ENCODE results near the gene TLCD4. TPM values are rescaled to one million over a fixed set of nuclear protein-coding genes. Genes with fewer than 3 reads are reported as not detected.

Gene TLCD4
- total and polyA plus RNA-seq, 2 of the 13 experiments (the other 11 are each of a cell fraction or from before 2014, with no cell fraction given): 4.7 to 14.5 TPM

GRCh38 chr1:95133687-95134086 is 16.5 kb downstream of the TLCD4 start (continued):
- TF ChIP-seq ZNF597 (CRISPR knock-in tag; IDR thresholded peaks at IDR 0.05): no peak
- TF ChIP-seq ZNF276 (CRISPR knock-in tag; IDR thresholded peaks at IDR 0.05; ENCODE audit: low read depth): no peak
- TF ChIP-seq ZNF576 (CRISPR knock-in tag; IDR thresholded peaks at IDR 0.05): no peak
- no peak for TF ChIP-seq GZF1 (CRISPR knock-in tag; IDR thresholded peaks at IDR 0.05)
- no peak for TF ChIP-seq HNF1A (IDR thresholded peaks at IDR 0.05; ENCODE audit: low read depth)
- TF ChIP-seq HNF1A (CRISPR knock-in tag; IDR thresholded peaks at IDR 0.05; ENCODE audit: borderline replicate concordance): no peak
- TF ChIP-seq MIER3 (CRISPR knock-in tag; IDR thresholded peaks at IDR 0.05; ENCODE audit: borderline replicate concordance): no peak
- no peak for TF ChIP-seq NFKBIZ (CRISPR knock-in tag; IDR thresholded peaks at IDR 0.05)
- peak in 1 of 2 experiments; percentile 75; a peak in 1 of 4 replicates for TF ChIP-seq EP300 (IDR thresholded peaks at IDR 0.05; ENCODE audit: low read depth in 2 of 2, low read length in 2 of 2)
- TF ChIP-seq EP300 (CRISPR knock-in tag; IDR thresholded peaks at IDR 0.05; ENCODE audit: borderline replicate concordance): no peak
- TF ChIP-seq NONO (IDR thresholded peaks at IDR 0.05): no peak
- TF ChIP-seq NONO (CRISPR knock-in tag; conservative IDR thresholded peaks at IDR 0.05): peak; percentile 44; the same call in 1 of the 2 replicates
- no peak for TF ChIP-seq TFAP4 (IDR thresholded peaks at IDR 0.05; ENCODE audit: borderline replicate concordance, low read depth)
- TF ChIP-seq ZFP37 (CRISPR knock-in tag; IDR thresholded peaks at IDR 0.05; ENCODE audit: borderline replicate concordance): no peak
- TF ChIP-seq ZNF263 (CRISPR knock-in tag; IDR thresholded peaks at IDR 0.05): no peak
- TF ChIP-seq PHF21A (CRISPR knock-in tag; IDR thresholded peaks at IDR 0.05): peak; percentile 70
- TF ChIP-seq ZBTB1 (CRISPR knock-in tag; IDR thresholded peaks at IDR 0.05; ENCODE audit: borderline replicate concordance): no peak
- peak; percentile 28; the same call in 1 of the 2 replicates for TF ChIP-seq SAP130 (CRISPR knock-in tag; IDR thresholded peaks at IDR 0.05; ENCODE audit: low read depth)
- no peak for TF ChIP-seq MYNN (CRISPR knock-in tag; IDR thresholded peaks at IDR 0.05; ENCODE audit: low read depth)
- no peak for TF ChIP-seq ZNF839 (CRISPR knock-in tag; IDR thresholded peaks at IDR 0.05; ENCODE audit: borderline replicate concordance)
- no peak for TF ChIP-seq PATZ1 (CRISPR knock-in tag; IDR thresholded peaks at IDR 0.05)
- peak; percentile 50 for TF ChIP-seq FOXA3 (CRISPR knock-in tag; IDR thresholded peaks at IDR 0.05)
